ENCODE data around the gene AP3B1.

DNA sequence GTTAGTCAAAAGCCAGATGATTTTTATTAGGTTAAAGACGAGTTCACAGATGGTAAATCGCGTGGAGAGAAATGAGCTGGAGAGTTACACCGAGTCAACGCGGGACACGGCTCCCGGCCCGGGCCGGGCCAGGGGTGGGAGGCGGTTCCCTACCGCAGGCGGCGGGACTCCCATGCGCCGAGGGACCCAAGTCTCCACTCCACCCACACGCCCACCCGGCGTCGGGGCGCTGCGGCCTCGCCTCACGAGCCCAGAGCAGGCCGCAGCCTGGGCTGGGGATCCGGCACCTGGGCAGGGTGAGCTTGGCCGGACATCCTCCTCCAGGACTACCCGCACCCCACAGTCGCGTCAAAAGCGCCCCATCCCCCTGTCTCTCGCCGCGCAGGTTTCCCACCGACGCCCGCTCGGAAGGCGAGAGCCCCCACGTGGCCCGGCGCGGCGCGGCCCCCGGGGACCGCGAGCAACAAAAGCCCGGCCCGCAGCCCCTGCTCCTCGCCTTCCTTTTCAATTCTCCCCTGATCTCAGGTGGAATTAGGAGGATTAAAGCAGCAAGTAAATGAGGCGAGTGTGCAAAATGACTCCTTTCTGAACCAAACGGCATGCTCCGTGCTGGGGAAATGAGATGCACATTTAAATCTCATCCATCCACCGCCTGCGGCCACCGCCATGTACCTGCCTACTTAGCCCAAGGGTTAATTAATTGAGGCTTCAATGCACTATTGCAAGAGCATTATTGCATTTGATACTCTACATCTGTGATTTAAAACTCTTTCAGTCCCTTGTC lies 321.8 kb downstream of the AP3B1 start:
- TF ChIP-seq EP300 (IDR thresholded peaks at IDR 0.05) (no peak), POLR2A (IDR thresholded peaks at IDR 0.05) (no peak)
- TF ChIP-seq, protein P1, sequence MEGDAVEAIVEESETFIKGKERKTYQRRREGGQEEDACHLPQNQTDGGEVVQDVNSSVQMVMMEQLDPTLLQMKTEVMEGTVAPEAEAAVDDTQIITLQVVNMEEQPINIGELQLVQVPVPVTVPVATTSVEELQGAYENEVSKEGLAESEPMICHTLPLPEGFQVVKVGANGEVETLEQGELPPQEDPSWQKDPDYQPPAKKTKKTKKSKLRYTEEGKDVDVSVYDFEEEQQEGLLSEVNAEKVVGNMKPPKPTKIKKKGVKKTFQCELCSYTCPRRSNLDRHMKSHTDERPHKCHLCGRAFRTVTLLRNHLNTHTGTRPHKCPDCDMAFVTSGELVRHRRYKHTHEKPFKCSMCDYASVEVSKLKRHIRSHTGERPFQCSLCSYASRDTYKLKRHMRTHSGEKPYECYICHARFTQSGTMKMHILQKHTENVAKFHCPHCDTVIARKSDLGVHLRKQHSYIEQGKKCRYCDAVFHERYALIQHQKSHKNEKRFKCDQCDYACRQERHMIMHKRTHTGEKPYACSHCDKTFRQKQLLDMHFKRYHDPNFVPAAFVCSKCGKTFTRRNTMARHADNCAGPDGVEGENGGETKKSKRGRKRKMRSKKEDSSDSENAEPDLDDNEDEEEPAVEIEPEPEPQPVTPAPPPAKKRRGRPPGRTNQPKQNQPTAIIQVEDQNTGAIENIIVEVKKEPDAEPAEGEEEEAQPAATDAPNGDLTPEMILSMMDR (IDR thresholded peaks at IDR 0.05): no peak

All from upper lobe of left lung (tissue), 4 donors.